ENCODE results near the gene EN2.

The EN2 gene

DNA sequence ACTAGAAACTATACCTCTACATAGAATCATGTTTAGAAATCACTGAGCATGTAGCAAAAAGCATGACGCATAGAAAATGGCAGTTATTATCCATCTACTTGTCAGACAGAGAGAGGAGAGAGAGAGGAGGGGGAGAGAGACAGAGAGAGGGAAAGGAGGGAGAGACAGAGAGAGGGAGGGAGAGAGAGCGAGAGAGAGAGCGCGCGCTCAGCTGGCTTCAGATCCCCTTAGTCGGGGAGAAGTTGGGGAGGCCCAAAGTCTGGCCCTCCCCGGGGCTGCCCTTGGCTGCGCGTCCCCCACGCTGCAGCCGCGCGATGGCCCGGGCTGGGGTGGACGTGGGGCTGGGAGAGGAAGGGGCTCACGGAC lies 51.4 kb downstream of the EN2 start:
- DNase-seq (ENCODE audit: low spot score): no peak
- ChIA-PET POLR2A (ENCODE audit: low non-redundant PET) (no interaction called here), CTCF (no interaction called here)
- TF ChIP-seq CTCF (conservative IDR thresholded peaks at IDR 0.05; ENCODE audit: low read depth): no peak
- H3K27ac ChIP-seq: no peak overlapping the region

- POLR2A ChIA-PET (ENCODE audit: low non-redundant PET): no interaction called here
- CTCF ChIA-PET: no interaction called here
- H3K27ac ChIP-seq: no peak overlapping the region
- no peak for DNase-seq (ENCODE audit: low spot score)
- no peak for TF ChIP-seq CTCF (conservative IDR thresholded peaks at IDR 0.05; ENCODE audit: low read depth)
Measured at GRCh38 chr7:155509725-155510551, 52.0 kb downstream of the EN2 start.

GRCh38 chr7:155510975-155511701 lies 53.2 kb downstream of the EN2 start:
- TF ChIP-seq CTCF (conservative IDR thresholded peaks at IDR 0.05; ENCODE audit: low read depth): no peak
- POLR2A ChIA-PET (ENCODE audit: low non-redundant PET): no interaction called here
- no peak overlapping the region for H3K27ac ChIP-seq
- CTCF ChIA-PET: no interaction called here
- no peak for DNase-seq (ENCODE audit: low spot score)

DNA sequence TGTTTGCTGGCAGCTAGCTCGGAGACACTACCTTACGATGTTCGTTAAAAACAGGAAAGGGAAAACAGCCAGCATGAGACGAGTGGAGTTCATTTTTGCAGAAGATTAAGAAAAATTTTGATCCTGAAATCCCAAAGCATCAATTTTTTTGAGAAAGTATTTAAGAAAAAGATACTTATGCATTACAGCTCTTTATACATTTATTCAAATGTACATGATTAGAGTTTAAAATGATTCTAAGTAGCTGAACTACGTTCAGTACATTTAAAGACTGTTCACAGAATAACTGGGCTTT lies 53.7 kb downstream of the EN2 start:
- H3K27ac ChIP-seq: no peak overlapping the region
- POLR2A ChIA-PET (ENCODE audit: low non-redundant PET): no interaction called here
- DNase-seq (ENCODE audit: low spot score): no peak
- TF ChIP-seq CTCF (conservative IDR thresholded peaks at IDR 0.05; ENCODE audit: low read depth): no peak
- CTCF ChIA-PET: interaction anchor here (0.6 kb wide), 1 partner anchor 12 kb away, joined by 3 read pairs; no protein-coding TSS in a partner anchor

DNA sequence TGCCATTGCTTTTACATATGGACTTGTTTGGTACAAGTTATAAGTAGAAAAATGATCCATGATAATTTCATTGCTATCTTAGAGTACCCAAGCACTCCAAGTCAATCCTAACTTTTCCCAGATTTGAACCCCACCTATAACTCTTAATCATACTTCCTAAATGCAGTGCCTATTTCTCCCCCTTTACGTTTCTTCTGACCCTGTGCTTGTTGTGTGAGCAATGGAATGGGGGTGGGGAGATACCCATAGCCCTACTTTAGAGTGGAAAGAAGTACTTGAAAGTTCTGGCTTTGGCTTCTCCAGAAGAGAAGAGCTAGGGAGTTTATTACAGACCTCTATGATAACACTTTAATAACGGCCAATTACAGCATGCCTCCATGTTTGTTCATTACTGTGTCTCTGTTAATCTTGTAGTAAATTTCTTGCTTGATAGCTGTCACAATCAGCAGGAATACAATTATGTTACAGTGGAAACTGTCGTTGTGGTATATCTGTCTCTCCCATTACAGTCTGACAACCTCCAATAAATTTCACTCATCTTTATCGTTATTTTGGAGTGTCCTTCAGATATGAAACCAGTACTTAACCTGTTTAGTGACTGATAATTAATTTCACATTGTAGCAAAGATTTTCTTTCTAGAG lies 54.4 kb downstream of the EN2 start:
- no peak for DNase-seq (ENCODE audit: low spot score)
- POLR2A ChIA-PET (ENCODE audit: low non-redundant PET): no interaction called here
- CTCF ChIA-PET: interaction anchor here (0.6 kb wide), 1 partner anchor 12 kb away, joined by 3 read pairs; no protein-coding TSS in a partner anchor
- no peak for TF ChIP-seq CTCF (conservative IDR thresholded peaks at IDR 0.05; ENCODE audit: low read depth)
- no peak overlapping the region for H3K27ac ChIP-seq

- no peak overlapping the region for H3K27ac ChIP-seq
- TF ChIP-seq CTCF (conservative IDR thresholded peaks at IDR 0.05; ENCODE audit: low read depth): no peak
- DNase-seq (ENCODE audit: low spot score): no peak
- ChIA-PET CTCF (no interaction called here), POLR2A (ENCODE audit: low non-redundant PET) (no interaction called here)
Measured at GRCh38 chr7:155513543-155514285, 55.8 kb downstream of the EN2 start.

Measured in RWPE1 (cell line).